Femur (tissue), 1 donor: ENCODE data around the gene ATP8B1.

Experiments
- DNase-seq: peaks from one replicate; pipeline ENCODE4 v3.0.0-alpha.2; 2017

ATP8B1 gene

DNA sequence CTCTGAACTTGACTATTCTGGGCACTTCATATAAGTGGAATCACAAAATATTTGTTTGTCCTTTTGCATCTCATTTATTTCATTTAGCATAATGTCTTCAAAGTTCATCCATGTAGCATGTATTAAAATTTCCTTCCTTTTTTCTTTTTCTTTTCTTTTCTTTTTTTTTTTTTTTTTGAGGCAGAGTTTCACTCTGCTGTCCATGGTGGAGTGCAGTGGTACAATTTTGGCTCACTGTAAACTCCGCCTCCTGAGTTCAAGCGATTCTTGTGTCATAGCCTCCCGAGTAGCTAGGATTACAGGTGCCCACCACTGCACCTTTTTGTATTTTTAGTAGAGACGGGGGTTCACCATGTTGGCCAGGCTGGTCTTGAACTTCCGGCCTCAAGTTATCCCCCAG lies 11.9 kb downstream of the ATP8B1 start:
- DNase-seq: no peak

DNA sequence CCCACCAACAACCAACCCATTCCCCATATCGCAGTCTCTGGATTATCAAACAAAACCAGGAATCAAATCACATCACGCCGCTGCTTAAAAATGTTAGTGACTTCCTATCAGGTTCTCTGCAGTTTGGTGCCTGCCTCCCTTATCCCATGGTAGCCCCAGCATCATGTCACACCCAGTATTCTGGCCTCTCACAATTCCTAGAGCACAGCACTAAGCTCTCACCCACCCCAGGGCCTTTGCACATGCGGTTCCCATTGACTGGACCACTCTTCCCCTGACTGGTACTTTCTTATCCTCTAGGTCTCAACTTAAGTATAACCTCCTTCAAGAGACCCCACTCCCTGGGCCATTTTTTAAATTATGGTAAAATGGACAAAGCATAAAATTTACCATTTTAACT lies 12.8 kb downstream of the ATP8B1 start:
- DNase-seq: no peak

DNA sequence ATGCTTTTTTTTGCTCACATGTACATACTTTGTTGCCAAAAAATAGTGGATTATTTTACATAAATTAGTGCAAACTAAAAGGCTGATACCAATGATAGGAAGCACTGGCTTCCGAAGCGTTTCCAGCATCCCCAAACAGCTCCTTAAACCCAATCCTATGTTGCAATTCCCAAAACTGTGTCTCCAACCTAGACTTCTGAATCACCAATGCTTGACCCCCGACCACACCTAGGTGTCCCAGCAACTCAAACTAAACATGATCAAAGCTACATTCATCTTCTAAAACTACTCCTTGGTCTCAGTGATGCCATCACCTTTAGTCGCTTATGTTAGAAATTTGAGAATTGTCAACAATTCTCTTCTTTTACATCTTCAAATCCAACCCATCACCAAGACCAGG lies 13.4 kb downstream of the ATP8B1 start:
- no peak for DNase-seq

DNA sequence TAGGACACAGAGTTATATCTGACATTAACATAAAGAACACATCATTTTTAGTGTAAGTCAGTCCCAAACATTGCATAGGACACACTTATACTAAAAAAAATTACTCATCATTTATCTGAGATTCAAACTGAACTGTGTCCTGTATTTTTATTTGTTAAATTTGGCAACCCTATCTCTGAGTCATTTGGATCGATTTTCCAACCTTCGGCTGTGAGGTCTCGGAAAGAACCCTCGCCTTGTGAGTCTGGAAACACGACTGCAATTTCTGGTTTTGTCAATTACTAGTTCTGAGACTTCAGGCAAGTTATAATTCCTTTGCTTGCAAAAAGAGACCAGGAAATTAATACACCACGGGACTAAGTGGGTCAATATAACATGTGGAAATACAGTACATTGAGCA lies 14.0 kb downstream of the ATP8B1 start:
- DNase-seq: peak; percentile 51

DNA sequence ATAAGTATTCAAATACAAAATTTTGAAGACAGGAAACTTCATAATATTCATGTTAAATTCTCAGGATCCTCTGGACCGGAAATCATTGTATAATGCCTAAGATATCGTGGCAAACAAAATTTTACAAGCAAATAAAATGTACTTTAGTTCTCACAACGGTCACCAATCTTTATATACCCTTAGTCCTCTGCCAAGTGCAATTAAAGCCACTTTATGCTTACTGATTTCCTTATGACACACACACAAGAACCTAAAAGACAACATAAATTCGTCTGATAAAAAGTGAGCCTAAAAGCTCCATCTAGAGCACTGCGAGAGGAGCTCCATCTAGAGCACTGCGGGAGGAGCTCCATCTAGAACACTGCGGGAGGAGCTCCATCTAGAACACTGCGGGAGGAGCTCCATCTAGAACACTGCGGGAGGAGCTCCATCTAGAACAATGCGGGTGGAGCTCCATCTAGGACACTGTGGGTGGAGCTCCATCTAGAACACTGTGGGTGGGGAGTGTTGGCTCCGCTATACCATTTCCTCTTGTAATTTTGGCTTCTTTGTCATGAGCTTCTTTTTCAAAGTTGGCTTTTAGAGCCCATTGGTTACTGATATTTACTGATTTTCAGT lies 15.9 kb downstream of the ATP8B1 start:
- no peak for DNase-seq

DNA sequence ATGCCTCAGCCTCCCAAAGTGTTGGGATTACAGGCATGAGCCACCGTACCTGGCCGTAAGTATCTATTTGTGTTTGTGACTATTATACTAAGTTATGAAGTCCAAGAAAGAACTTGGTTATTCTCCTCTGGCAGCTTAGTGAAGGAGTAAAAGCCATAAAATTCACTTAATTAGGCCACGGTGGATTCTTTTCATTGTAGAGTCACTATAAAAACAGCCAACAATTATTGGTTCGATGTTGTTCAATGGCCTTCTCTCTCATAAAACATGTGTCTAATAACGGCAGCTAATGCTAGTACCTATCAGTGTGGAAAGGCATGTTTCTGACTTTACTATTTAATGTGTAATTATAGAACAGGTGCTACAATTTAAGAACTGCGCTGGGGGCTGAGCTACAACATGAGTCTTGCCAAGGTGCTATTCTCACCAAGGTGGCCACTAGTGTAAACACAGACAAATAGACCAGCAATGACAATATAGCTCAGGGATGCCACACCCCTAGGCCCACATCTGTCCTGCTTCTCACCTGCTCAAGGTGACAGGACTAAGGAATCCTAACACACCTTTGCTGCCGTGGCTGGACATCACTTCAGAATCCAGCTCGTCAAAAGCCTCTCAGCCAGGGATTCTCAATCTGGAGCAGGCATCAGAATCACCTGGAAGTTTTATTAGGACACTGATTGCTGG lies 17.2 kb downstream of the ATP8B1 start:
- no peak for DNase-seq

DNA sequence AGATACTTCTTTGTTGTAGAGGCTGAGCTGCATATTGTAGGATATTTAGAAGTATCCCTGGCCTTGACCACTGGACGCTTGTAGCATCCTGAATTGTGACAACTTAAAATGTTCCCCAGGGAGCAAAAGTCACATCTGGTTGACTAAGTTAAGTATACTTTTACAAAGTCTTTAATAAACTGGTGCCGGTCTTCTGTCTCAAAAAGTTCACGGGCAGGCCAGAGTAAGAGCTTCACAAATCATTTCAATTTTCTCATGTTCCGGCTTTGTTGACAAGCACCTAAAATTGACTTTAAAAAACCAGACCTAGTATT lies 18.4 kb downstream of the ATP8B1 start:
- DNase-seq: no peak

DNA sequence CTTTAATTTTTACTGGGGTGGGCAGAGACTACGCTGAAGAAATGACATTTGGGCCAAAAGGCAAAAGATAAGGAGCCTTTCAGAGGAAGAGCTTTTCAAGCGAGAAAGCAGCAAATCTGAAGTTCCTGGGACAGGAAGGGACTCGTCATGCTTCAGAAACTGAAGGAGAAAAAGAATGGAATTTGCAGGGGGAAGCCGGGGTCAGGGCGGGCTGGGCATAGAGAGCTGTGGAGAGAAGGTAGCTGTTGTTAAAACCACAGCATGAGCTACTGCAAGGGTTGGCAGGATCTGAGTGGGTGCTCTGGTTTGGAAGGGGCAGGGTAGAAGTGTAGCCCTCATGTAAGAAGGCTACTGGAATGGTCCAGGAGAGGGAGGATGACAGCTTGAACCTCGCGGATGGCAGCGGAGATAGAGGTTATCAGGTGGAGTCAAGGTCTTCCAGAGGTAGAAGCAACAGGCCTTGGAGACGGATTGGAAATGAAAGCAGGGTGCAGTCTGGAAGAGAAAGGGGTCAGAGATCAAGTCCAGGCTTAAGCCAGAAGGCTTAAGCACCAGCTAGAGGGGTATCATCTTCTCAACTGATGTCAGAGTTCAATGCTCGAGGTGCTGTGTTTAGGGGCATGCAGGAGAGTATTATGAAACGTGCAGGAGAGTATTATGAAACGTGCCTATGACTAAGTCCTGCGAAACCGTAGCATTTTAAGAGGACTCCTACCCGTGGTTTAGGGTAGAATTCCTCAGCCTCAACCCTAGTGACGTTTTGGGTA lies 18.9 kb downstream of the ATP8B1 start:
- DNase-seq: no peak

DNA sequence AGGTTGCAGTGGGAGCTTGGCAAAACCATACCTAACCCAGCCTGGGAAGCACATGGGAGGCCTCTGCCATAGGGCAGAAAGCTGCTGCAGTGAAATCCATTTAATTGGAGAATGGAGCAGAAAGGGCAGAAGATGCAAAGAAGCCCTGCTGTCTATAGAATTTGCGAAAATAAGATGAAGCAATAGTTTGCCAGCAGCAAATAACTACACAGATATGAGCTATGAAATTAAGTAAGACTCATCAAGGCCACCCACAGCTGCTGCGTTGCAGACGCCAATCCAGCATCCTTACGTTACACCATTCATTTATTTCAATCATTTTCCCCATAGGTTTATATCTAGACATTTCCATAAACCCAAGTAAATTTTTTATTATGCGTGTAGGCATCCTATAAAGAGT lies 21.1 kb downstream of the ATP8B1 start:
- no peak for DNase-seq

DNA sequence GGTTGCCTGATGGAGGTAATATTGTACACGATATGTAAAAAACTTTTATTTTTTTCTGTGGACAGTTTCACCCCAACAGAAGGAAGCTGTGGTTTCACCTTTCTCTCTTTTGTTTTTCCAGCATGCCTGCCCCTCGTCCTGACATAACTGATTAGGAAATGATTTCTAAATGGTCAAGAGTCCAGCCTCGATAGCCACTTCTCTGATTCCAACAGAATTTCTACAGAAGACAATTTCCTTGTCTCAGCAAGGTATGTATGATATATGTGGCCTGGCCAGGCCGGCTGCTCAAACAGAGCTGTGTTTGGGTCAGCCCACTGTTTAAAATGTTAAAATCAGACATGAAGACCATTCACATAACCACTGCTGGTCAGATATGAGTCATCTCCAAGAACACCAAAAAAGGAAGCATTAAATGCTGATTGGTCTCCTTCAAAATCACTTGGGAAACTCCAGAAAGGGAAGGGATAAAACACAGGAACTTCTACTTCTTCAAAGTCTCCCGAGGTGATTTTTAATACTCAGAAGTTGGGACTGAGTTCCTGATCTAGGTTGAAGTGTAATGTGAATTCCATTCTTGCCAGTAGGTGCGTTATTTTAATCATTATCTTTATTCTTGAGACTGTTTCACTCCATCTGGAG lies 22.3 kb downstream of the ATP8B1 start:
- no peak for DNase-seq

DNA sequence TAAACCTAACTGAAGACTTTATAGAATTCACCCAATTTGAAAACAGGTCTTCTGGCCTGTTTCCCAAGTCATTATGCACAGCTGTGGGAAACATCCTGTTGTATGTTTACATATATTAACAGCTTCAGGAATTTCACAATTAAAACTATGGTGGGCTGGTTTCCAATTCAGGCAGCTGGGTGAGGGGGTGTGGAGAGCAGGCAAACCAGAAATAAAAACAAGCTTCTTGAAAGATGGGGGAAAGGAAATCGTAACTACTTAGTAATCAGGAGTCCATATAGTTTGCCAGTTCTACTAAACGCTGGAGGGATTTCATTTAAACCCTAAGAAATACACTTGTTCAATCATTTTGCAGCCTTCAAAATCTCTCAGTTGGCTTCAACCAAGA lies 22.8 kb downstream of the ATP8B1 start:
- peak; percentile 54 for DNase-seq

DNA sequence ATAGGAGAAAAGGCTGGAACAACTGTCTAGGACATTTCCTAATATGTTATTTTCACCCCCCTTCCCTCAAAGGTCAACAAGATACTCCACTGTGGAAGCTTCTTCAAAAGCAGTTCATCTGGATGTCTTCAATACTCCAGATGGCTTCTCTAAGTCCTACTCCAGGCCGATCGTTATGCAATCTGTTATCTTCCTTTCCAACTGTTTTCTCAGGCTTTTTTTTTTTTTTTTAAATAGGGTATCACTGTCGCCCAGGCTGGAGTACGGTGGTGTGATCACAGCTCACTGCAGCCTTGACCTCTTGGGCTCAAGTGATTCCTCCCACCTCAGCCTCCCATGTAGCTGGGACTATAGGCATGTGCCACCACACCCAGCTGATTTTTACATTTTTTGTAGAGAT lies 26.3 kb downstream of the ATP8B1 start:
- DNase-seq: no peak

DNA sequence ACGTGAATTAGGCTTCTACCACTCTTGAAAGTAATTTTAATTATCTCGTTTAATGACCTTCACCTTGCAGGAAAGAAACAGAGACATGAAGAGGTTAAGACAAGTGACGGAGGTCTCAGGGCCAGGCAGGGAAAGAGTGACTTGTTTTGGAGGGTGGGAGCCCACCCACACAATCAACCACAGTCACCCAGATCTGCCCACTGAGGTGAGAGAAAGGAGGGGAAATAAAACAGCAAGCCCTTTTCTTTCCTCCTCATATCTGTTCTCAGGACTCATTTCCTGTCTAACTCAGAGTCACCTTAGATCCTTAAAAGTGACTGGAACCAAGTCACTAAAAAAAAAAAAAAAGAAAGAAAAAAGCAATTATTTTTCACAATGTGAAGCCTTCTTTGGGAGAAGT lies 26.8 kb downstream of the ATP8B1 start:
- no peak for DNase-seq

DNA sequence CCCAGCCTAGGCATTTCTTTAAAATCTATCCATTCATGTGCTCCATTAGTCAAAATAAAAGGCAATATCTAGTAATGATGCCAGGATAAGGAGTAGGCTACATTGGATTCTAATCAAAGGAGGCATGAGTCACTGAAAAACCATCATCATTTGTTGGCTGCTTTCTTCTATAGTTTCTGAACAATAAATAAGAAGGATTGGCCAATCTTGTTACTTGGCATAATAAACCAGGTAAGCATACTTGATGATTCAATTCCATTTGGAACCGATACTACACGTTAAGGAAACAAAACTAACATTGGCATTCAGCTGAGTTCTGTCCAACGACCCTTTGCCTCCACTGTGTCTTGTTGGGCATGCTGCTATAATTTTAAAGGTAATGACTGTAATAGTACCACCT lies 27.2 kb downstream of the ATP8B1 start:
- no peak for DNase-seq

DNA sequence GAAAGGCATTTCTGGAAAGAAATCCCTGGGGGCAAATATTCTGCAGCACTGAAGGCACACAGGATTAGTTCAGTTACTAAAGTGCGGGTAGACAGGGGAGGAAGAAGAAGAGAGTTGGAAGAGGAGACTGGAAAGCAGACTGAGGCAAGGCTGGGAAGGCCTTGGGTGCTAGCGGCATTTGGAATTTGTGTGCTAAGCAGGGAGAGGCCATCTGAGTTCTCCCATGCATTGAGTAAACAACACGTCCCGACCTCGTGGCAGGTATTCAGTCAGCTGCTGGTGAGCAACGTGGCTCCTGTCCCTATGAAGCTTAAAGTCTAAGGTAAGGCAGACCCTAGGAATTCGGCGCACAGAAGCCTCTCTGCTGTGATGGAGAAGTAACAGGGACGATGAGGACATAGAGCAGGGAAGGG lies 30.7 kb downstream of the ATP8B1 start:
- DNase-seq: no peak

DNA sequence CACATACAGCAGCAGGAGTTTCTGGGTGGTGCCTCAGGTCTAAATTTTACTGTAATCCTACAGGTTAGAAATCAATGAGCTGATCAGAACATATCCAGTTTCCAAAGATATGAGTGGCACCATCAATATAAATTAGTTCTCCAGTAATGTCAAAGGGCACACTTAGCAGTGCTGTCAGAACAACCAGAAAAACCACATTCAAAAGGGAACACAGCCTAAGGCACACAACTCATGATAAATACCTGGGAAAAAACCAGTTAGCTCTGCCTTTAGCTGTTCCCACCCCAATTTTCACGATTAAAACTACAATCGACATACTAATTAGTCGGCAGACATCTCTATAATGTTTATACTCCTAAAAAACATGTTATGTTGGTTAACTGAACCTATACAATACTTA lies 31.5 kb downstream of the ATP8B1 start:
- no peak for DNase-seq

DNA sequence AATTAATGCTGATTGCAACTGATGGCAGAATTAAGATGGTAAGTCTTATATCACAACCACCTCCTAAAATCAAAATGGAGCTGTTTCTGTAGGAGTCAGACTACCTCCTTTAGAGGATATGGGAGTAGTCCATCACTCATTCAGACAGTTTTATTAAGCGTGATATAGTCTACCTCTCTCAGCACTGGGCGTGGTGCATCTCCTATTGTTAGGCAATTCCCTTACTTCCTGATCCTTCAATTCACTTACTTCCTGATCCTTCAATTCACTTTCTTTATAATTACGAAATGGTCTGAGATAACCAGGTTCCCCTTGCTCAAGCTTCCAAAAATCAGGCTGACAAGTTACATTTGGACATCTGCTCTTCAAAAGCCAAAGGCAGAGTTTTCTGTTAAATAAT lies 31.9 kb downstream of the ATP8B1 start:
- DNase-seq: no peak

DNA sequence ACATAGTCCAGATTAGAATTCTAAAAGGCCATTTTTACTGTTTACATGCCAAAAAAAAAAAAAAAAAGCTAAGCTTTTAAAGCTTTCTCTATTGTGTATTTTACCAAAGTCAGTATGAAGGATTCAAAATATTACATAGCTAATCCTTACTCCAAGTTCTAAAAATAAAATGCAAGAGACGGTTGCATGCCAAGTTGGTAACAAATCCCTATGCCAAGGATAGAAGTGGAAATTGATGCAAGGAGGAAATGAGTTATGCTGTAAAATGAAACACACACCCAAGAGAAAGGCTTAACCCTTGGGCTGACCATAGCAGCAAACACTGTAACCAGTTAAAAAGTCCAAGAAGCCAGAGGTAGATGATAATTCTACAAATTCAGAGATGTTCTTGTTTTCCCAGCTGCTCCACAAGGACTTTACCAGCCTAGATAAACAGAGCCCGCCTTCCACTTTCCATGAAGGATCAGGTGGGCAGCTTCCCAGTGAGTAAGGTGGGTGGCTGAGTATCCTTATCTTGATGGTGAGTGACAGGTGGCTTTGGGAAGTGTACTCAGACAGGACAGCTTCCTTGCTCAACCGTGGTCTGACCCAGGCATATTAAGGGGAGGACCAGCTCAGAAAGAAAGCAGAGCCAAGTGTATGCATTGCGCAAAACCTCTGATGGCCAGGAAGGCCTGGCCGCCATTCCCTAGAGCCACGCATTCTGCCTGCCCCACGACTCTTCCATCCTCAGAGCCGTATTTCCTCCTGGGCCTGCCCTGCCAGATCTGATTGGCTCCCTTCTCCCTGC lies 34.4 kb downstream of the ATP8B1 start:
- DNase-seq: no peak

DNA sequence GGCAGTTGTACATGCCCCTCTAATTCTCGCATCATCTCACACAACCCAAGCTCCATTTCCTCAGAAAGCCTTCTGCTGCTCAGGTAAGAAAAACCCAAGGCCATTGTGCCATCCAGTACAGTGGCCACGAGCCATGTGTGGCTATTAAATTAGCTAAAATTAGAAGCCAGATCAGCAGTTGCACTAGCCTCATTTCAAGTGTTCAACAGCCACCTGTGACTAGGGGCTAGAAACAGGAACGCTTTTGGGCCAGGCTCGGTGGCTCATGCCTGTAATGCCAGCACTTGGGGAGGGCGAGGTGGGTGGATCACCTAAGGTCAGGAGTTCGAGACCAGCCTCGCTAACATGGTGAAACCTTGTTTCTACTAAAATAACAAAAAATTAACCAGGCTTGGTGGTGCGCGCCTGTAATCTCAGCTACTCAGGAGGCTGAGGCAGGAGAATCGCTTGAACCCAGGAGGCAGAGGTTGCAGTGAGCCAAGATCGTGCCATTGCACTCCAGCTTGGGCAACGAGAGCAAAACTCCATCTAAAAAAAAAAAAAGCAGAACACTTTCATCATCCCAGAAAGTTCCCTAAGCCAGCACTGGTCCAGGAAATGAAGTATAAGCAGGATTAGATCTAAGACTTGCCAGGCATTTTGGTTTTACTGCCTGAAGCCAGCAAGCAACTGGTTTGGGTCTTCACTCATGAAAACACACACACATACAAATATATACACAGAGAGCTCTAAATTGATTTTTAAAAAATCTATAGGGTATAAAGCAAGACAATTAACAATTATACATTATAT lies 35.7 kb downstream of the ATP8B1 start:
- DNase-seq: no peak

DNA sequence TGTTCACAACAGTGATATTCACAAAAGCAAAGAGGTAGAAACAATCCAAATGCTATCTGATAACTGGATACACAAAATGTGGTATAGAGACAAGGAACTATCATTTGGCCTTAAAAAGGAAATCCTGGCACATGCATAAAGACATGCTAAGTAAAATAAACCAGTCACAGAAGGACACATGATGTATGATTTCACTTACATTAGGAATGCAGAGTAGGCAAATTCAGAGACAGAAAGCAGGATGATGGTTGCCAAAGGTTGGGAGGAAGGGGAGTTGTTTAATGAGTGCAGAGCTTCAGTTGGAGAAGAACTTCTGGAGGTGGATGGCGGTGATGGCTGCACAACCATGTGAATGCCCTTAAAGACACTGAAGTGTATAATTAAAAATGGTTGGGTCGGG lies 38.1 kb downstream of the ATP8B1 start:
- no peak for DNase-seq

DNA sequence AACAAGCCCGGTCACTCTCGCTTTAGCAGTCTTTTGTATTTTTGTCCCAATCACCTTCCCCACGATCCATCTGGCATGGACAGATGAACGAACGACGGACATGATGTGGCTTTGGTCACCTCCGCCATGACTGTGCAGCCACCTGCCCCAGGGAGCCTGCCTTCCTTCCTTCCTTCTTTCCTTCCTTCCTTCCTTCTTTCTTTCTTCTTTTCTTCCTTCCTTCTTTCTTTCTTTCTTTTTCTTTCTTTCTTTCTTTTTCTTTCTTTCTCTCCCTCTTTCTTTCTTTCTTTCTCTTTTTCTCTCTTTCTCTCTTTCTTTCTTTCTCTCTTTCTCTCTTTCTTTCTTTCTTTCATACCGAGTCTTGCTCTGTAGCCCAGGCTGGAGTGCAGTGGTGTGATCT lies 39.0 kb downstream of the ATP8B1 start:
- no peak for DNase-seq

DNA sequence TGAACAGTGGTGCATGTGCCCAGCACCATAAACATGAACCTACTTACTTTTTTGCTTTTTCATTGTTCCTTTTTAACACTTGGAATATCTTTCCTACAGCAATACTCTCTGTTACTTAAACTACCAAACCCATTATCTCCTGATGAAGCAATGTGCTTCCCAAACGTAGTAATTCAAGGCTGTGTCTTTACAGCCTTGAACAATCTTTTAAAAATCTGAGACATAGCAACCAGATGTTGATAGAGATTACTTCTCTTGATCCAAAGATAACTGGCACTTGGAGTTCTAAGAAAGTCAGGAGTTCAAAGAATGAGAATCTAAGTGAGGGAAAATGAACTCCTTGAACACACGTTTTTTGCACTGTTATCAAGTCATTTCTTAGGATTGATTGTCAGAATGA lies 40.4 kb downstream of the ATP8B1 start:
- no peak for DNase-seq
